Measurements from ENCODE around the gene KRT28. TPM values are rescaled to one million over a fixed set of nuclear protein-coding genes. Genes with fewer than 3 reads are reported as not detected.

Gene KRT28
- total and polyA plus RNA-seq, 2 of the 8 experiments (the other 6 are each of a cell fraction or from before 2014, with no cell fraction given) = not detected

- no peaks in the 10 kb centered on the region for H3K23me2 ChIP-seq (ENCODE audit: low read depth, low read length)
- H3K9ac ChIP-seq (replicated peaks in 1 of 4; ENCODE audit: extremely low read depth in 1 of 4, low read depth in 3 of 4, low read length in 3 of 4) = no peak overlapping the region
- CTCF ChIA-PET (ENCODE audit: partially characterized antibody) = interaction anchor here (1.3 kb wide), 1 partner anchor 862 kb away, joined by 3 read pairs; no protein-coding TSS in a partner anchor
- DNase-seq (ENCODE audit: low read depth in 1 of 2, low spot score in 2 of 2) = no peak
- H2AFZ ChIP-seq (ENCODE audit: low read length) = no peak overlapping the region
- H2BK5ac ChIP-seq (ENCODE audit: low read depth, low read length) = no peak overlapping the region
- no peak overlapping the region for H2AK5ac ChIP-seq (ENCODE audit: low read depth, low read length)
- no peaks in the 10 kb centered on the region for H3K79me1 ChIP-seq (ENCODE audit: low read depth, low read length)
- H2BK15ac ChIP-seq (ENCODE audit: low read length) = no peak overlapping the region
- H3K27me3 ChIP-seq (replicated peaks in 1 of 4; ENCODE audit: control insufficient read depth in 3 of 4, extremely low read depth in 1 of 4, insufficient read depth in 3 of 4, low read length in 3 of 4) = 0 out of 7 replicates have a peak, but pooled peaks cover 0 to 3% (median 0%) of the 10 kb centered on the region in 4 experiments
- H2BK120ac ChIP-seq (replicated peaks; ENCODE audit: low read depth, low read length) = no peak overlapping the region
- POLR2A ChIA-PET (ENCODE audit: partially characterized antibody) = no interaction called here
- no peaks in the 10 kb centered on the region for H3K9me3 ChIP-seq (ENCODE audit: insufficient read depth in 2 of 2, low read depth in 1 of 2, low read length in 1 of 2)
- H3K79me2 ChIP-seq (ENCODE audit: control insufficient read depth in 1 of 2, insufficient read depth in 2 of 2, low read length in 2 of 2) = no peaks in the 10 kb centered on the region
- no peaks in the 10 kb centered on the region for H4K20me1 ChIP-seq (replicated peaks in 1 of 2; ENCODE audit: control insufficient read depth in 1 of 2, insufficient read depth in 2 of 2, low read length in 2 of 2)
- no peak overlapping the region for H3K23ac ChIP-seq (ENCODE audit: insufficient read length)
- no peak overlapping the region for H4K8ac ChIP-seq (ENCODE audit: extremely low read depth, insufficient read depth, low read length)
- no peak overlapping the region for H2BK12ac ChIP-seq (ENCODE audit: low read depth, low read length)
- no peak overlapping the region for H3K4me2 ChIP-seq (ENCODE audit: insufficient read depth in 1 of 2, low read depth in 2 of 2, low read length in 2 of 2)
- H3K27ac ChIP-seq (ENCODE audit: low read depth, low read length) = no peak overlapping the region
- H3K4me1 ChIP-seq (replicated peaks in 1 of 4; ENCODE audit: control insufficient read depth in 3 of 4, insufficient read depth in 4 of 4, low read length in 3 of 4) = no peaks in the 10 kb centered on the region
- no peak overlapping the region for H4K91ac ChIP-seq (replicated peaks; ENCODE audit: insufficient read length, low read length)
- no peak overlapping the region for H3K4ac ChIP-seq (replicated peaks; ENCODE audit: insufficient read length, low read depth, low read length)
- 87% methylated on average over 2 of the region's 2 CpGs; no CpG with 5 or more reads in 1 of the 2 experiments for WGBS, 2 experiments (ENCODE audit: extremely low coverage in 1 of 2, insufficient coverage in 1 of 2, insufficient read length in 1 of 2, insufficient replicate concordance in 2 of 2, low coverage in 1 of 2, low lambda C conversion rate in 2 of 2, missing lambda C conversion rate in 1 of 2)
- no peak overlapping the region for H3K4me3 ChIP-seq (ENCODE audit: extremely low read depth in 1 of 4, insufficient read depth in 2 of 4, low read depth in 3 of 4, low read length in 4 of 4)
- H4K5ac ChIP-seq (ENCODE audit: insufficient read length, low read depth, low read length) = no peak overlapping the region
- no peak overlapping the region for H3K18ac ChIP-seq (ENCODE audit: extremely low read depth, low read length)
- H3K36me3 ChIP-seq (ENCODE audit: control insufficient read depth in 2 of 4, insufficient read depth in 4 of 4, low read length in 3 of 4) = no peaks in the 10 kb centered on the region
- FAIRE-seq = no peak
- no peak overlapping the region for H2BK20ac ChIP-seq (ENCODE audit: low read length)
- H3K14ac ChIP-seq (ENCODE audit: insufficient read length) = no peak overlapping the region
- H3K56ac ChIP-seq (replicated peaks; ENCODE audit: insufficient read length, low read depth, low read length) = no peak overlapping the region
- no peak for TF ChIP-seq TCF12 (IDR thresholded peaks at IDR 0.05; ENCODE audit: low read depth, low read length)
- no peak for TF ChIP-seq RXRA (IDR thresholded peaks at IDR 0.05; ENCODE audit: insufficient read depth, low read depth, low read length)
- no peak for TF ChIP-seq E2F6 (IDR thresholded peaks at IDR 0.05)
- no peak for TF ChIP-seq JUND (IDR thresholded peaks at IDR 0.05; ENCODE audit: low read length)
- no peak for TF ChIP-seq CTCF (IDR thresholded peaks at IDR 0.05; ENCODE audit: control extremely low read depth in 1 of 3, insufficient read depth in 1 of 3, low read depth in 1 of 3, low read length in 3 of 3)
- TF ChIP-seq KDM1A (IDR thresholded peaks at IDR 0.05; ENCODE audit: borderline replicate concordance, low read length) = no peak
- TF ChIP-seq CHD1 (IDR thresholded peaks at IDR 0.05; ENCODE audit: low read depth, low read length) = no peak
- no peak for TF ChIP-seq CEBPB (IDR thresholded peaks at IDR 0.05; ENCODE audit: low read depth, low read length)
- TF ChIP-seq MAFK (IDR thresholded peaks at IDR 0.05; ENCODE audit: low read depth, low read length) = no peak
- no peak for TF ChIP-seq EGR1 (IDR thresholded peaks at IDR 0.05; ENCODE audit: borderline replicate concordance, low read depth, low read length)
- no peak for TF ChIP-seq SRF (IDR thresholded peaks at IDR 0.05; ENCODE audit: low read depth, low read length)
- no peak for TF ChIP-seq GABPA (IDR thresholded peaks at IDR 0.05; ENCODE audit: borderline replicate concordance, insufficient read depth, low read length)
Measured at GRCh38 chr17:40801157-40801556, 1.4 kb upstream of the KRT28 start.
